Measurements from ENCODE around the gene ACCSL. TPM values are rescaled to one million over a fixed set of nuclear protein-coding genes. Genes with fewer than 3 reads are reported as not detected.

The ACCSL gene
- polyA plus RNA-seq = not detected

DNA sequence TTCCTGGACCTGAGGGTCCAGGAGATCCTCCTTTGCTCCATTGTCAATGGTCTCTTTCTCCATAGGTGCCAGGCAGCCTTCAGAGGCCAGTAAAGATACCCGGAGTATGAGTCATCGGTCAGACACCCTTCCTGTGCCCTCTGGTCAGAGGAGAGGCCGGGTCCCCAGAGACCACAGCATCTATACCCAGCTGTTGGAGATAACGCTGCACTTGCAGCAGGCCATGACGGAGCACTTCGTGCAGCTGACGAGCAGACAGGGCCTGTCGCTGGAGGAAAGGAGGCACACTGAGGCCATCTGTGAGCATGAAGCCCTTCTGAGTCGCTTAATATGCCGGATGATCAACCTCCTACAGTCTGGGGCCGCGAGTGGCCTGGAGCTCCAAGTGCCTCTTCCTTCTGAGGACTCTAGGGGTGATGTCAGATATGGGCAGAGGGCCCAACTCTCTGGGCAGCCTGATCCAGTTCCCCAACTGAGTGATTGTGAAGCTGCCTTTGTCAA, at the start of gene ACCSL:
Gene ACCSL, plus strand, starts transcription at position 51 of the 501 bp plus-strand sequence. Its CDS starts 56 bp downstream, at position 107.
- no peak within 1 kb of the TSS for H3K4me3 ChIP-seq (ENCODE audit: low read depth in 1 of 2, low read length in 2 of 2)
- no peaks in the 10 kb centered on the region for H3K27me3 ChIP-seq (ENCODE audit: control insufficient read depth in 1 of 2, insufficient read depth in 2 of 2, low read length in 2 of 2)
- no peak within 1 kb of the TSS for H3K27ac ChIP-seq (ENCODE audit: low read depth in 2 of 2, low read length in 1 of 2)
- H3K4me1 ChIP-seq (ENCODE audit: control insufficient read depth in 2 of 2, insufficient read depth in 2 of 2, low read length in 1 of 2) = no peaks in the 10 kb centered on the region
- no peaks in the 10 kb centered on the region for H3K36me3 ChIP-seq (ENCODE audit: control insufficient read depth in 2 of 2, insufficient read depth in 2 of 2, low read length in 1 of 2)
- WGBS, 2 donors = 84 to 90% methylated on average over 12 of the region's 12 CpGs
- H3K9me3 ChIP-seq (ENCODE audit: control insufficient read depth in 2 of 2, insufficient read depth in 1 of 2, low read depth in 1 of 2, low read length in 1 of 2) = peaks cover 0 to 1% of the 10 kb centered on the region in 2 donors

DNA sequence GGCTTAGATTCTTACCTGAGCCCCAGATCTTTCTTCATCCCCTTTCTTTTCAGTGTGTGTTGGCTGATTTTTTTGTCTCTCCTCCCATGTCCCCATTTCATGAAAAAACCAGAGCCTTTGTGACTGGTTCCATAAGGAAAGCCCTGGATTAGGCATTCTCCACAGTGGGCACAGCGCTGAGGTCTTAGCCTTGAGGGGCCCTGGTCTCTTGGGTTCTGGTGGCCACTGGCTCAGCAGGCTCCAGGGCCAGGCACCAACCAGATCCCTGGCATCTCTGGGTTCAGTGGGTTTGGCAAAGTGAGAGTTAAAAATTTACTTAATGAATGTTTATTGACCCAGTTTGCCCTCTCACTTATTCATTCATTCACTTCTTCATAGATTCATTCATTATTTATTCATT, 49.5 kb upstream of the ACCSL start:
- no peak overlapping the region for H3K4me3 ChIP-seq (ENCODE audit: low read depth in 1 of 2, low read length in 2 of 2)
- H3K27ac ChIP-seq (ENCODE audit: low read depth in 2 of 2, low read length in 1 of 2) = no peak overlapping the region
- no peaks in the 10 kb centered on the region for H3K9me3 ChIP-seq (ENCODE audit: control insufficient read depth in 2 of 2, insufficient read depth in 1 of 2, low read depth in 1 of 2, low read length in 1 of 2)
- no peaks in the 10 kb centered on the region for H3K4me1 ChIP-seq (ENCODE audit: control insufficient read depth in 2 of 2, insufficient read depth in 2 of 2, low read length in 1 of 2)
- no peaks in the 10 kb centered on the region for H3K27me3 ChIP-seq (ENCODE audit: control insufficient read depth in 1 of 2, insufficient read depth in 2 of 2, low read length in 2 of 2)
- H3K36me3 ChIP-seq (ENCODE audit: control insufficient read depth in 2 of 2, insufficient read depth in 2 of 2, low read length in 1 of 2) = no peaks in the 10 kb centered on the region
- WGBS, 2 donors = 96 to 100% methylated on average over 1 of the region's 1 CpG

DNA sequence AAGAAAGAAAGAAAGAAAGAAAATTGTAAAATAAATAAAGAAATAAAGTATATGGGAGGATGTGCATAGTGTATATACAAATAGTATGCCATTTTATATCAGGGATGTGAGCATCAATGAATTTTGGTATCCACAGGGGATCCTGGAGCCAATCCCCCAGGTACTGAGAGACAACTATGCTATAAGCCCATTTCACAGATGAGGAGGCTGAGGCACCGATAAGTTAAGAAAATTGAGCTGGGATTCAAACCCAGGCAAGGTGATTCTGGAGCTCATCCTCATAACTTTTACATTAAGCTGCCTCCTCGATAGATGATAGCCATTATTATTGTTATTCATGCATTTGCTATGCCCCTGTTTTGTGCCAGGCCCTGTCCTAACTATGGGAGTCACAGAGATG, 47.0 kb upstream of the ACCSL start:
- Histone ChIP-seq H3K4me3 (ENCODE audit: low read depth in 1 of 2, low read length in 2 of 2) (no peak overlapping the region), H3K36me3 (ENCODE audit: control insufficient read depth in 2 of 2, insufficient read depth in 2 of 2, low read length in 1 of 2) (no peaks in the 10 kb centered on the region), H3K27me3 (ENCODE audit: control insufficient read depth in 1 of 2, insufficient read depth in 2 of 2, low read length in 2 of 2) (no peaks in the 10 kb centered on the region), H3K27ac (ENCODE audit: low read depth in 2 of 2, low read length in 1 of 2) (no peak overlapping the region), H3K9me3 (ENCODE audit: control insufficient read depth in 2 of 2, insufficient read depth in 1 of 2, low read depth in 1 of 2, low read length in 1 of 2) (no peaks in the 10 kb centered on the region), H3K4me1 (ENCODE audit: control insufficient read depth in 2 of 2, insufficient read depth in 2 of 2, low read length in 1 of 2) (no peaks in the 10 kb centered on the region)
- WGBS, 2 donors = 51 to 66% methylated on average over 2 of the region's 2 CpGs

DNA sequence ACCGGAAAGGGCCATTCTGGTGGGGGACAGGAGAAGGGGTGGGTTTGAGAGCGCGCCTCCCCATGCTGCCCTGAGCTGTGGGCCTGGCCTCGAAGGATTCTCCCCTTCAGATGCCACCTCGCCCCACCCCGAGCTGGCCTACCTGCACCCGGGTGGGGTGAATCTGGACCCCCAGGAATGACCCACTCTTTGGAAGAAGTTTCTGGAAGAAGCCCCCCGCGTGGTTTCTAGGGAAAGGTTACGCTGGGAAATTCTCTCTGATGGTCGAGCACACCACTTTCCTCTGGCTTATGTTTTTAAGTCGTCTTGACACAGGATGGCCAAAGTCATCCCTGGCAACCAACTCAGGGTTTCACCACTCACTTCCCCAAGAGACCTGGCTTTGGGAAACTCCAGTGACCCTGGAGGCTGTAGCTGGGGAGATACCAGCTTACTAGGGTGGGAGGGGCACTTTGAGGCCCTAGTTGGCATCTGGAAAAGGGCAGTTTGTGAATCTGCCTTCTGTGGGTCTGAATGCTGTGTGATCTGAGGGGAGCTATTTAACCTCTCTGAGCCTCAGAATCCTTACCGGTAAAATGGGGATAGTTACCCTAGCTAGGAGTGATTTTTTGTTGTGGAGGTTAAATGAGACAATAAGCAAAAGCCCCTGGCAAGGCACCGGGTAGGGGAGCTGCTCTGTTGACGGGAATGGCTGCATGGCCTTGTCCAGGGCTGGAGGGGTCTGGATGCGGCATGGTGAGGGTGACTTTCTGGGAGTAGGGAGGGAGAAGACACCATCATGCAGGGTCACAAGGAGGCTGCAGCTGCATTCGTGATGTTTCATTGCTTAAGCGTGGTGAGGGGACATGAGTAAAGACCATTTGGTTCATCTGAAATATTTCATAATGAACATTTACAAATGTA, 45.3 kb upstream of the ACCSL start:
- 82% methylated on average over 18 of the region's 18 CpGs for WGBS, 2 donors
- Histone ChIP-seq H3K4me1 (ENCODE audit: control insufficient read depth in 2 of 2, insufficient read depth in 2 of 2, low read length in 1 of 2) (no peaks in the 10 kb centered on the region), H3K27ac (ENCODE audit: low read depth in 2 of 2, low read length in 1 of 2) (no peak overlapping the region), H3K36me3 (ENCODE audit: control insufficient read depth in 2 of 2, insufficient read depth in 2 of 2, low read length in 1 of 2) (no peaks in the 10 kb centered on the region), H3K9me3 (ENCODE audit: control insufficient read depth in 2 of 2, insufficient read depth in 1 of 2, low read depth in 1 of 2, low read length in 1 of 2) (no peaks in the 10 kb centered on the region), H3K4me3 (ENCODE audit: low read depth in 1 of 2, low read length in 2 of 2) (no peak overlapping the region), H3K27me3 (ENCODE audit: control insufficient read depth in 1 of 2, insufficient read depth in 2 of 2, low read length in 2 of 2) (no peaks in the 10 kb centered on the region)

DNA sequence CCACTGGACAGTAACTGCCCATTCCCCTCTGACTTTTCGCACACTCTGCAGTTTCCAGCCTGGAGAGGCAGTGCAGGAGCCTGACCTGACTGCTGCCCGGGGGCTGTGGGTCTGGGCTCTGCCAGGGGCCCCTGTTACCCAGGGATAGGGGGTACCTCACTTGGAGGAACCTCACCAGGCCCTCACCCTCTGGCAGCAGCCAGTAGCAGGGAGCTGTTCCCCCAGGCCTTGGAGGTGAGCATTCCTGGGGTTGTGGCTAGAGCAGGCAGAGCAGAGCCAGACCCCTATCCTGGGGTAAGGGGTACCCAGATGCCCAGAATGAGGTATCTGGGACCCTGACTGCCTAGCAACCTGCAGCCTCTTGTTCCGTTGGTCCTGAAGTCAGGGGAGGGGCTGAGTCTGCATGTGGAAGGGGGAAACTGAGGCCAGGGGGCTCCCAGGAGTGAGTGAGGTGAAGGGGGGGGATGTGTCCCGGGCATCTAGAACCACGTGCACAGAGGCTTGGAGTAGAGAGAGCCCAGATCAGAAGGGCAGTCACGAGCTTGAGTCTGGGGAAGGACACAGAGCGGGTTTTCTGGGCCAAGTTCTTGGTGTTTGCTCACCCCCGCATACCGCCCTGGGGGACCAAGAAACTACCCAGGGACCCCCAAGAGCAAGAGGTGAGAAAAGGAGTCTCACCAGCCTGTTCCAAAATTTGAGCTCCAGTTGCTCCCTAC, 43.9 kb upstream of the ACCSL start:
- Histone ChIP-seq H3K4me1 (ENCODE audit: control insufficient read depth in 2 of 2, insufficient read depth in 2 of 2, low read length in 1 of 2) (no peaks in the 10 kb centered on the region), H3K27ac (ENCODE audit: low read depth in 2 of 2, low read length in 1 of 2) (no peak overlapping the region), H3K4me3 (ENCODE audit: low read depth in 1 of 2, low read length in 2 of 2) (no peak overlapping the region), H3K9me3 (ENCODE audit: control insufficient read depth in 2 of 2, insufficient read depth in 1 of 2, low read depth in 1 of 2, low read length in 1 of 2) (no peaks in the 10 kb centered on the region), H3K36me3 (ENCODE audit: control insufficient read depth in 2 of 2, insufficient read depth in 2 of 2, low read length in 1 of 2) (no peaks in the 10 kb centered on the region), H3K27me3 (ENCODE audit: control insufficient read depth in 1 of 2, insufficient read depth in 2 of 2, low read length in 2 of 2) (no peaks in the 10 kb centered on the region)
- WGBS, 2 donors = 86% methylated on average over 9 of the region's 9 CpGs

DNA sequence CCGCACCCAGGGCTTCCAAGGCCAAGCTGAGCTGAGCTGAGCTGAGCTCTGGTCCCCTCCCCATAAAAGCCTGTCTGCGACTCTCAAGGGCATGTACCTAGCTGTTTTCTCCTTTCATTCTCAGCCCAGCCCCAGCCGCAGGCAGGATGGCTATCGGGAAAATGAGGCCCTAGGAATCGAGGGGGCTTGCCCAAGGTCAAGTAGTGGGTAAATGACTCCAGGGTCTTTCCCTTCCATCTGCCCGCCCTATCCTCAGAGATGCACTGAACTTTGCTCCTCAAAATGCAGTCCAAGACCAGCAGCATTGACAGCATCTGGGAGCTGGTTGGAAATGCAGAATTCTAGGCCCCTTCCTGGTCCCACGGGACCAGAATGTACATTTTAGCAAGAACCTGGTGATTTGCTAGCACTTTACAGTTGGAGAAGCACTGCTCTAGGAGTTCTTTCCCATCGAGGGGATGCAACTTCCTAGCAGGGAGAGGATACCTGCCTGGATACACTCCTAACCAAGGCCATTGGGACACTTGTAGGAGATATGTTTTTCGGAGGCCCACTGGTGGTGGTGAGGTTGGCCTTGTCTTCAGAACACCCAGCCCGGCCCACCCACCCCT, 43.2 kb upstream of the ACCSL start:
- no peaks in the 10 kb centered on the region for H3K36me3 ChIP-seq (ENCODE audit: control insufficient read depth in 2 of 2, insufficient read depth in 2 of 2, low read length in 1 of 2)
- H3K27me3 ChIP-seq (ENCODE audit: control insufficient read depth in 1 of 2, insufficient read depth in 2 of 2, low read length in 2 of 2) = no peaks in the 10 kb centered on the region
- no peak overlapping the region for H3K4me3 ChIP-seq (ENCODE audit: low read depth in 1 of 2, low read length in 2 of 2)
- 80 to 83% methylated on average over 10 of the region's 10 CpGs for WGBS, 2 donors
- no peaks in the 10 kb centered on the region for H3K4me1 ChIP-seq (ENCODE audit: control insufficient read depth in 2 of 2, insufficient read depth in 2 of 2, low read length in 1 of 2)
- no peak overlapping the region for H3K27ac ChIP-seq (ENCODE audit: low read depth in 2 of 2, low read length in 1 of 2)
- no peaks in the 10 kb centered on the region for H3K9me3 ChIP-seq (ENCODE audit: control insufficient read depth in 2 of 2, insufficient read depth in 1 of 2, low read depth in 1 of 2, low read length in 1 of 2)

DNA sequence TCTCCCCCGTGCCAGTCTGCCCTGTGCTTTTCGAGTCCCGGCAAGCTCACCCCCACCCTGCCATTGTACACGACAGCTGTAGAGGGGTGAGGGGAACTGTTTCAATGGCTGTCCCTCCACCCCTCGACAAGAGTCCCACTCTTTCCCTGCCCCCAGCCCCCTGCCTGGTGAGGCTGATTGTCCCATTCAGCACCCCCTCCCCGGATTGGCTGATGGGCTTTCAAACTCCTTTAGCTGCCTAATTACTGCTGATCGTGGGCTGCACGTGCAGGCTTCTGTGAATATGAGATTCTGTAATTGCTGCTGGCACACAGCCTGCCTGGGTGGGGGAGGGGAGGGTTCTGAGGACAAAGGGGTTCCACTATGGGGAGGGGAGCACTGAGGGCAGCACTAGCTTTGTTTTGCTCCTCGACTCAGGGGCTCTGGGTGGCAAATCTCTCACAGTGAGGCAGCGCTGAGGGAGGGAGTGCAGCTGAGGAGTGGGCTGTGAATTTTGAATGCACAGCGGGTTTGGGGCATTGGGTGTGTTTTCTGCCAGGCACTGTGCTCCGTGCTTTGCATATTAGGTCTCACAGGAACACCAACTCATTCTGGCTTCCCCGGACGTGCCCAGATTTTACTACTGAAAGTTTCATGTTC, 42.6 kb upstream of the ACCSL start:
- Histone ChIP-seq H3K27me3 (ENCODE audit: control insufficient read depth in 1 of 2, insufficient read depth in 2 of 2, low read length in 2 of 2) (no peaks in the 10 kb centered on the region), H3K27ac (ENCODE audit: low read depth in 2 of 2, low read length in 1 of 2) (no peak overlapping the region), H3K36me3 (ENCODE audit: control insufficient read depth in 2 of 2, insufficient read depth in 2 of 2, low read length in 1 of 2) (no peaks in the 10 kb centered on the region), H3K4me1 (ENCODE audit: control insufficient read depth in 2 of 2, insufficient read depth in 2 of 2, low read length in 1 of 2) (no peaks in the 10 kb centered on the region), H3K9me3 (ENCODE audit: control insufficient read depth in 2 of 2, insufficient read depth in 1 of 2, low read depth in 1 of 2, low read length in 1 of 2) (no peaks in the 10 kb centered on the region), H3K4me3 (ENCODE audit: low read depth in 1 of 2, low read length in 2 of 2) (no peak overlapping the region)
- 39 to 45% methylated on average over 12 to 14 of the region's 14 CpGs for WGBS, 2 donors

DNA sequence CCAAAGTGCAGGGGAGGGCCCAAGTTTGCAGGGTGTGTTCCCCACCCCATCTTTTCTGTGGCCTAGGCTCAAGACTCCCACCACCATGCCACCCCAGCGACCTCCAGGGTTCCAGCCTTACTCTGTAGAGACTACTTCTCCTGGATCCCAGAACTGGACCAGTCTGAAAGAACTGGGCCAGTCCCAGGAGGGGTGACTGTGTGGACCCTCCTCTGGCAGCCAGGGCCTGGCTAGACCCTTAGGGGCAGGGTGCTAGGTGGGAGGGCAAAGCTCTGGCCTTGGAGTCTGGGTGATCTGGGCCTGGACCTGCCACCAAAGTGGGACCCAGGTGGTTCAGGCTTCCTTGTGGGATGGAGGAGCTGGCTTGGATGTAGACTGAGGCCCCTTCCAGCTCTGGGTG, 41.8 kb upstream of the ACCSL start:
- H3K4me3 ChIP-seq (ENCODE audit: low read depth in 1 of 2, low read length in 2 of 2) = no peak overlapping the region
- no peak overlapping the region for H3K27ac ChIP-seq (ENCODE audit: low read depth in 2 of 2, low read length in 1 of 2)
- H3K27me3 ChIP-seq (ENCODE audit: control insufficient read depth in 1 of 2, insufficient read depth in 2 of 2, low read length in 2 of 2) = no peaks in the 10 kb centered on the region
- no peaks in the 10 kb centered on the region for H3K4me1 ChIP-seq (ENCODE audit: control insufficient read depth in 2 of 2, insufficient read depth in 2 of 2, low read length in 1 of 2)
- H3K9me3 ChIP-seq (ENCODE audit: control insufficient read depth in 2 of 2, insufficient read depth in 1 of 2, low read depth in 1 of 2, low read length in 1 of 2) = no peaks in the 10 kb centered on the region
- WGBS, 2 donors = 84 to 94% methylated on average over 1 of the region's 1 CpG
- no peaks in the 10 kb centered on the region for H3K36me3 ChIP-seq (ENCODE audit: control insufficient read depth in 2 of 2, insufficient read depth in 2 of 2, low read length in 1 of 2)

DNA sequence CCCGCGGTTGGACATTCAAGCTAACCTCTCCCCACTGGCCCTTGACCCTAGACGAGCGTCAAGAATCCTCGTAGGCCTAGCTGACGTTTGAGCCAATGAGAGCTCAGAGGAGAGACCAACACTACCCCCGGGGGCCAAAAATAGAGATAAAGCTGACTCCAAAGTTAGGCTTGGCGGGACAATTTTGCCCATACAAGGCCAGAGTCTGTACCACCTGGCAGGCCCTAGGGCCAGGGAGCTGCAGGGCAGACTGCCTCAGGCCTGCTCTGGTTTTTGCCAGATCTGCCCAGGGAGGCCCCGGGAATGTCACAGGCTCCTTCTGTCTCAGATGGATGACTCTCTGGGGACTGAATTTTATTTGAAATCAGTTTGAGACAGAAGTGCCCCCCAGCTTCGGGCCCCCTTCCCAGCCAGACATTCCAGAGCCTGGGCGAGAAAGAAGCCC, 40.8 kb upstream of the ACCSL start:
- no peaks in the 10 kb centered on the region for H3K9me3 ChIP-seq (ENCODE audit: control insufficient read depth in 2 of 2, insufficient read depth in 1 of 2, low read depth in 1 of 2, low read length in 1 of 2)
- H3K27me3 ChIP-seq (ENCODE audit: control insufficient read depth in 1 of 2, insufficient read depth in 2 of 2, low read length in 2 of 2) = no peaks in the 10 kb centered on the region
- WGBS, 2 donors = 80 to 82% methylated on average over 11 of the region's 11 CpGs
- no peaks in the 10 kb centered on the region for H3K4me1 ChIP-seq (ENCODE audit: control insufficient read depth in 2 of 2, insufficient read depth in 2 of 2, low read length in 1 of 2)
- no peak overlapping the region for H3K27ac ChIP-seq (ENCODE audit: low read depth in 2 of 2, low read length in 1 of 2)
- H3K4me3 ChIP-seq (ENCODE audit: low read depth in 1 of 2, low read length in 2 of 2) = no peak overlapping the region
- H3K36me3 ChIP-seq (ENCODE audit: control insufficient read depth in 2 of 2, insufficient read depth in 2 of 2, low read length in 1 of 2) = no peaks in the 10 kb centered on the region
